Uterus (tissue), 4 donors: ENCODE data around the gene TUBB. TPM values are rescaled to one million over a fixed set of nuclear protein-coding genes. Genes with fewer than 3 reads are reported as not detected.

Experiments used
- DNase-seq, 2 donors: peaks; one replicate each; pipeline ENCODE4 v3.0.0-alpha.2; 2019 to 2020
- H3K27ac ChIP-seq, 2 donors: fragments of 200-600 bp; sonication (generic); 1 replicate in 1 of 2; 2 replicates in 1 of 2; pipeline ENCODE4 v1.5.1; 2016 to 2018
- H3K27me3 ChIP-seq, 2 donors: fragments of 200-600 bp; sonication (generic); one replicate each; pipeline ENCODE4 v1.5.1; 2018 to 2019; ENCODE audit warnings: control low read depth in 1 of 2
- H3K36me3 ChIP-seq, 2 donors: fragments of 200-600 bp; sonication (generic); one replicate each; pipeline ENCODE4 v1.5.1; 2019; ENCODE audit warnings: control low read depth in 1 of 2
- H3K4me1 ChIP-seq, 2 donors: fragments of 200-600 bp; sonication (generic); one replicate each; pipeline ENCODE4 v1.5.1; 2018 to 2019; ENCODE audit warnings: control low read depth in 1 of 2
- H3K4me3 ChIP-seq, 2 donors: fragments of 200-600 bp; sonication (generic); 1 replicate in 1 of 2; 2 replicates in 1 of 2; pipeline ENCODE4 v1.5.1; 2018 to 2019; ENCODE audit warnings: mild to moderate bottlenecking in 1 of 2
- H3K9me3 ChIP-seq, 2 donors: fragments of 200-600 bp; sonication (generic); one replicate each; pipeline ENCODE4 v1.5.1; 2019; ENCODE audit warnings: control low read depth in 1 of 2
- POLR2A ChIP-seq, 2 donors: fragments of 450-650 bp; IDR thresholded peaks; one replicate each; pipeline ENCODE4 v1.6.1; 2016; ENCODE audit warnings: antibody characterized with exemption in 2 of 2, mild to moderate bottlenecking in 1 of 2, moderate library complexity in 1 of 2
- intact Hi-C: fragments of 100-400 bp; cut with DNase I; formaldehyde crosslinking; loops from one replicate; pipeline ENCODE4 v1.15.1; 2023; ENCODE audit warnings: low total_unique reads
- total RNA-seq, 4 donors: library from RNA; depleted of rRNA in 3 of 4; stranded (reverse); fragments of >200 nt in 3 of 4; gene quantifications; one replicate each; pipeline versions ENCODE4 v1.1.0 to v1.2.4, GENCODE V29; 2014 to 2023
- TF ChIP-seq, protein P1 (sequence below), 4 experiments: fragments of 200-600 bp in 2 of 4; fragments of 450-650 bp in 2 of 4; sonication (generic) in 2 of 4; IDR thresholded peaks; one replicate each; pipeline ENCODE4 v1.5.1; 2016 to 2019; ENCODE audit warnings: antibody characterized with exemption in 4 of 4, mild to moderate bottlenecking in 2 of 4, moderate library complexity in 1 of 4
- donor health status: DM: yes; HTN: yes; CAD: no.

Gene TUBB
- total RNA-seq, 4 donors from 2014 or later = 130 to 426 (median 290) TPM

DNA sequence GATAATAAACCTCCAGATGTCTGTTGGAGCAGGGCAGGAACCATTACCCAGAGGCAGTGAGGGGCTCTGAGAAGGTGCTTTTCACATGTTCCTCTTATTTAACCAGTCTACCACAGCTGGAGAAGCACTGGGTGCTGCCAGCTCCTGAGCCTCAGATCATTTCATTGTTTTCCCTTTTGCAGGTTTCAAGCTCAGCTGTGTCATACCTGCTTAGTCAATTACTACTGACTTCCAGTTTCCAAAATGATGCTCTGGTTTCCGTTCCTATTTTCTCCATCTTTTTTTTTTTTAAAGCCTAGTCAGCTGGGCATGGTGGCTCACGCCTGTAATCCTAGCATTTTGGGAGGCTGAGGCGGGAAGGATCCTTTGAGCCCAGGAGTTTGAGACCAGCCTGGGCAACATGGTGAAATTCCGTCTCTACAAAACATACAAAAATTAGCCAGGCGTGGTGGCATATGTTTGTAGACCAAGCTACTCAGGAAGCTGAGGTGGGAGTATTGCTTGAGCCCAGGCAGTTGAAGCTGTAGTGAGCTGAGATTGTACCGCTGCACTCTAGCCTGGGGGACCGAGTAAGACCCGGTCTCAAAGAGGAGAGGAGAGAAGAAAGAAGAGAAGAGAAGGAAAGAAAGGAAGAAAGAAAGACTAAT is 15.6 kb downstream of the TUBB start:
- H3K9me3 ChIP-seq = no peaks in the 10 kb centered on the region
- no peak for DNase-seq
- no peaks in the 10 kb centered on the region for H3K27me3 ChIP-seq
- TF ChIP-seq POLR2A (IDR thresholded peaks at IDR 0.05) = no peak
- H3K27ac ChIP-seq = no peak overlapping the region
- intact Hi-C loops = no loop called here
- H3K4me3 ChIP-seq = no peak overlapping the region
- H3K4me1 ChIP-seq = no peaks in the 10 kb centered on the region
- no peaks in the 10 kb centered on the region for H3K36me3 ChIP-seq

DNA sequence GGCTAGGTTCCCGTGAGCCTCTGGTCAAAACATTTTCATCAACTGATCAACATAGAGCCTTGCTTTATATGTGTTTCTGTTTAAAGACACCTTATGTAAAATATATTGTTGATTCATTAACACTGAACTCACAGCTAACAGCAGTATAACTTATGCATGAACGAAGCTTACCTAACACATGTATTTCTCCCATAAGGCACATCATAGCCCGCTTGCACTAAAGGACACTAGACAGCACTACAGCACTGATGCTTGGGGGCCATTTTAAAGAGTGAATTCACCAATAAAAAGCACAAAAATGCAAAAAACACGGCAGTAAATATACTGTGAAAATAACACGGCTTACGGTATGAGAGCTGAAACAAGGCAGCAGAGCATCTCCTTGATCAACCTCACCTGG is 18.4 kb downstream of the TUBB start:
- intact Hi-C loops = no loop called here
- no peak for DNase-seq
- H3K4me3 ChIP-seq = no peak overlapping the region
- H3K36me3 ChIP-seq = no peaks in the 10 kb centered on the region
- H3K9me3 ChIP-seq = no peaks in the 10 kb centered on the region
- no peaks in the 10 kb centered on the region for H3K27me3 ChIP-seq
- peaks cover 8 to 12% of the 10 kb centered on the region in 2 donors for H3K4me1 ChIP-seq
- TF ChIP-seq, protein P1, sequence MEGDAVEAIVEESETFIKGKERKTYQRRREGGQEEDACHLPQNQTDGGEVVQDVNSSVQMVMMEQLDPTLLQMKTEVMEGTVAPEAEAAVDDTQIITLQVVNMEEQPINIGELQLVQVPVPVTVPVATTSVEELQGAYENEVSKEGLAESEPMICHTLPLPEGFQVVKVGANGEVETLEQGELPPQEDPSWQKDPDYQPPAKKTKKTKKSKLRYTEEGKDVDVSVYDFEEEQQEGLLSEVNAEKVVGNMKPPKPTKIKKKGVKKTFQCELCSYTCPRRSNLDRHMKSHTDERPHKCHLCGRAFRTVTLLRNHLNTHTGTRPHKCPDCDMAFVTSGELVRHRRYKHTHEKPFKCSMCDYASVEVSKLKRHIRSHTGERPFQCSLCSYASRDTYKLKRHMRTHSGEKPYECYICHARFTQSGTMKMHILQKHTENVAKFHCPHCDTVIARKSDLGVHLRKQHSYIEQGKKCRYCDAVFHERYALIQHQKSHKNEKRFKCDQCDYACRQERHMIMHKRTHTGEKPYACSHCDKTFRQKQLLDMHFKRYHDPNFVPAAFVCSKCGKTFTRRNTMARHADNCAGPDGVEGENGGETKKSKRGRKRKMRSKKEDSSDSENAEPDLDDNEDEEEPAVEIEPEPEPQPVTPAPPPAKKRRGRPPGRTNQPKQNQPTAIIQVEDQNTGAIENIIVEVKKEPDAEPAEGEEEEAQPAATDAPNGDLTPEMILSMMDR (IDR thresholded peaks at IDR 0.05) = no peak
- TF ChIP-seq POLR2A (IDR thresholded peaks at IDR 0.05) = no peak
- no peak overlapping the region for H3K27ac ChIP-seq

DNA sequence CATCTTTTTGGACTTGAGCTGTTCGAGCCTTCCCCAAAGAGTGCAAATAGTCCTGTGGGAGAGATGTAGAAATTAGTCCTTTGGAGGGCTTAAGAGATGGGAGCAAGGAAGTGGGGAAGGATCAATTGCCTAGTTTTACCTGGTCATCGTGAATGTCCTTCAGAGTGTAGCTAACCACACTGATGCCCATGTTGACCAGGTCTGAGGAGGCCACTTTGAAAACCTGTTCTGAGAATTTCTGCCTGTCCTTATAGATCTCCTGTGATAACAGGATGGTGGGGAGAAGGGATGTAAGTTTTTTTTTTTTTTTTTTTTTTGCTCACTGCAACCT is 20.4 kb downstream of the TUBB start:
- intact Hi-C loops = loop anchor here (5.0 kb wide), 1 partner anchor 137 kb away; no protein-coding TSS in a partner anchor
- Histone ChIP-seq H3K36me3 (no peaks in the 10 kb centered on the region), H3K4me1 (peaks cover 8 to 12% of the 10 kb centered on the region in 2 donors), H3K27ac (peak overlapping the region; percentile 96 to 99), H3K4me3 (no peak overlapping the region), H3K27me3 (no peaks in the 10 kb centered on the region), H3K9me3 (no peaks in the 10 kb centered on the region)
- no peak for DNase-seq
- TF ChIP-seq POLR2A (IDR thresholded peaks at IDR 0.05) = no peak
- TF ChIP-seq, protein P1 (IDR thresholded peaks at IDR 0.05) = no peak

DNA sequence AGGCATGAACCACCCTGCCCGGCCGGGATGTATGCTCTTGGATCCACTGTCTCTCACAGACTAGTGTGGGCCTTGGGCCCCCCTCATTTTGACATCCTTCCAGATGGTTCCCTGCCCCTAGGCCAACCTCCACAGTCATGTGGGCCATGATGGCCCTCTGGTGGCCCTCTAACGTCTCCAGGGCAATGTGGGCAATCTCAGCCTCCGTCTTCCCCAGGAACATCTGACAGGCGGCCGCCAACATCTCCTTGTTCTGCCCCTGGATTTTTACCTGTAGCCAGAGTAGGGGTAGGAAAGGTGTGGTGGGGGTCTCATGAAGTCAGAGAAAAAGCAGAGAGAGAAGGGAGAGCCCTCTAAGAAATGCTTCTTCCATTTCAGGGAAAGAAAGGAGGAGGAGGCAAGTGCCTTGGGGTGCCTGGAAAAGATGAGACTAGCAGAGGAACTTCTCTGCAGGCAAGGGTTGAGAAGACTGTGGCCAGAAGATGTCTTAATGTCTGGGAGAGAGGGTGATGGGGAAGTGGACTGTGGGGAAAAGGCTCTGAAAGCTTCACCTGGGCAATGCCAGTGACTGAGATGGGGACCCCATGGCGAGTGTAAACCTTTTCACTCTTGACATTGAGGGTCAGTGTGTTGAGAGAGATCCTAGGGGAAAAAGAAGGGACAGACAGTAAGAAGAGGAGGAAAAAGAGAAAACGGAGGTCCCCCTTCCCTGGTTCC is 21.1 kb downstream of the TUBB start:
- no peak for DNase-seq
- Histone ChIP-seq H3K4me3 (peak overlapping the region; percentile 81 to 88), H3K4me1 (peaks cover 8 to 12% of the 10 kb centered on the region in 2 donors), H3K36me3 (no peaks in the 10 kb centered on the region), H3K27me3 (no peaks in the 10 kb centered on the region), H3K27ac (peak overlapping the region; percentile 96 to 99), H3K9me3 (no peaks in the 10 kb centered on the region)
- intact Hi-C loops = loop anchor here (5.0 kb wide), 1 partner anchor 136 kb away; no protein-coding TSS in a partner anchor
- TF ChIP-seq, protein P1 (IDR thresholded peaks at IDR 0.05) = no peak
- no peak for TF ChIP-seq POLR2A (IDR thresholded peaks at IDR 0.05)

DNA sequence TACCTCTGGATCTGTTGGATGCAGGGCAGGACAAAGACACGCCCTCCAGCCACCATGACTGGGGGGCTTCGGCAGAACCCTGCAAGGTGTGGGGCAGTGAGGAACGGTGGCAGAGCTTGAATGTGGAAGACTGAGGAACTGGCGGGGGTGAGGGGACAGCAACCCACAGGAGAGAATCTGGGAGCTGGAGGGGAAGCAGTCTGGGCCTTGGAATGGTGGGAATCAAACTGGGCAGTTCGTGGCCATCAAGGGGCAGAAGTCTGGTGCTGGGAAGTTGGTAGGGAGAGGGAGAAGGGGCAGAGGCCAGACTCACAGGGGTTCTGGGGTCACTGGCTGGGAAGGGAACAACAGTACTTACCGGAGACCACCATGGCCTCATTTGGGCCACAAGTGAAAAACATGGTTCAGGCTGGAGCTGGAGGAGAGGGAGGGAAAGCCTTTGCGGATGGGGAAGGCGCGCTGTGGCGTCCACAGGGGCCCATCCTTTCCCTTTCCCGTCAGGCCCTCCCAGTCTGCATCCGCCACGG is 21.7 kb downstream of the TUBB start:
- intact Hi-C loops = loop anchor here (5.0 kb wide), 1 partner anchor 135 kb away; no protein-coding TSS in a partner anchor
- Histone ChIP-seq H3K9me3 (no peaks in the 10 kb centered on the region), H3K27me3 (no peaks in the 10 kb centered on the region), H3K36me3 (no peaks in the 10 kb centered on the region), H3K4me1 (peaks cover 8 to 12% of the 10 kb centered on the region in 2 donors), H3K4me3 (peak overlapping the region; percentile 81 to 88), H3K27ac (peak overlapping the region; percentile 96 to 99)
- TF ChIP-seq, protein P1 (IDR thresholded peaks at IDR 0.05) = no peak
- TF ChIP-seq POLR2A (IDR thresholded peaks at IDR 0.05) = no peak
- no peak for DNase-seq
